NCI-H82 treated with DMSO at 0.1 percent for 48 hours (cell line): ENCODE results near the gene SPINK13.
"Not testable (repeated sequence)": the region's sequence is repeated elsewhere in the genome, so short reads cannot be mapped to it uniquely, and the experiment has no call there.

ENCODE experiments used
- DNase-seq: peaks from one replicate; lab custom pipeline; 2025; ENCODE audit not compliant: unreplicated experiment; lab: John Stamatoyannopoulos, UW

SPINK13 gene

GRCh38 chr5:148268566-148268965, at the start of gene SPINK13:
Gene SPINK13 (plus strand): TSS chr5:148268794. CDS start chr5:148270073, 1,279 bp downstream.
- DNase-seq = no peak

DNA sequence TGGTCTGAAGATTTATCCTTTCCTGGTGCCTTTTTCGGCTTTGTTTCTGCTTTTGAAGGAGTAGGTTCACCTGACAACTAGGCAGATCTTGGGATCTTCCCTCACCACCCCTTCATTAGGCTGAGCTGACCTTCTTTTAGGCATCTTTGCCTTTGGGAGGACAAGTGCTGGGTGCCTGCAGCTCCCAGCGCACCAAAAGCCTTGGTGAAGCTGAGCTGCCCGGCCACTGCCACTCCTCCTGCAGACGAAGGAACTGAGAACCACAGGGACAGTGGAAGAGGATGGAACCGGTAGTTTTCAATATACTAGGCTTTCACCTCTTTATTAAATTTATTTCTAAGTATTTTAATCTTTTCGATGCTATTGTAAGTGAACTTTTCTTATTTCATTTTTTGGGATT, 47.1 kb upstream of the SPINK13 start:
- no peak for DNase-seq

- DNase-seq = no peak
These were observed 44.4 kb upstream of the SPINK13 start for GRCh38 chr5:148224117-148224742.

DNA sequence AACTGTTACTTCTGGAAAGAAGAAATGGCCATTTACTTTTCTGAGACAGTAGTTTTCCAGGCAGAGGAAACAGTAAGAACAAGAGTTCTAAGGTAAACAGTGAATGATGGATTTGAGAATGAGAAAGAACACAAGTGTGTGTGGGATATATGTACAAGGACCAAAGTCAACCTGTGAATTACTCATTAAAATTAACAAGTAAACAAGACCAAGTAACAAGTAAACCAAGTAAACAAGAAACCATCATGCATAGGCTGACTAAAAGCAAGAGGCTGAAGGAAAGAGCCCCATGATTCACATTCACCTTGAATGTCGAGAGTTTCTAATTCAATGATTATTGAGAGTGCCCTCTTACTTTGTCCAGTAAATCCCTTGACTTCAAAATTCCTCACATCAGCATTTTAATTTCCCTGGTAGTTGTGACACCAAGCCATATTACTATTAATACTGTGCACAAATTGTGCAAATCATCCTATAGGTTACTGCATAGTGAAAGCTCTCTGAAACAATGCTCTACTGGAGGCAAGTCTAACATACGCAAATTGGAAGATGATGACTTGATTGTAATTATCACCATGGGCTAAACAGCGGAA, 40.1 kb upstream of the SPINK13 start:
- DNase-seq = no peak

DNA sequence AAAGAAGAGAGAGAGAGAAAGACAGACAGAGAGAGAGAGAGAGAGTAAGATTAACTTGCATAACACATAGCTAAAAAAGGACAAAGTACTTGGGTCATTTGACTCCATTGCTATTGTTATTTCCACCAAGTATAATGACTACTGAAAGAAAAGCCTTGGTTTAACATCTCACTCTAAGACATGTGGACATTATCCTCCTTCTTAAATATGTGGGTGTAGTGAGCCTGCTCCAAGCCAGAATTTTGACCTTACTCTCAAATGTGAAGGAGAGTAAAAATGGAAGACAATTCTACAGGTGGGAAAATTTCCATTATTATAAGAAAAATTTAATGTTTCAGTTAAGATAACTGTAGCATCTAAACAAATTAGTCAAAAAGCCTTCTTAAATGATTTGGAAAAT, 38.8 kb upstream of the SPINK13 start:
- DNase-seq = no peak

- no peak for DNase-seq
These were observed 38.4 kb upstream of the SPINK13 start for GRCh38 chr5:148230240-148230639.

- DNase-seq = no peak
These were observed 30.7 kb upstream of the SPINK13 start for GRCh38 chr5:148237785-148238417.

DNA sequence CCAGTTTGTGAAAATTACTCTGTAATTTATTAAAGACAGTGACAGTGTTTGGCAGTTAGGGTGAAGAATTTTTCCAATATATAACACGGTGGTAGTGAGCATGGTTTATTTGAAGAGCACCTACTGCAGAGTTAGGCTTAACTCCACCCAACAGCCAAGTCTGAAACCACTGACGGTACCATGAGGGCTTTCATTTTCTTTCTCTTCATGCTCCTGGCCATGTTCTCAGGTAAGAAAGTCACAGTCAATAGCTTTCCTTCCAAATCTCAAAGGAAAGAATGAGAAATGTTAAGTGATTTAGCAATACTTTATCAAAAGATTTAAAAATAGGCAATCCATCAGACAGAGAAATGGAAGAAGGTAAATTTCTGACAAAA, 30.2 kb upstream of the SPINK13 start, which contains the start of gene MARCOL:
TSS of gene MARCOL (plus strand) at position 108 of the 377 bp plus-strand sequence. CDS start at position 181, 73 bp downstream.
- no peak for DNase-seq

- DNase-seq = no peak
These were observed 19.7 kb upstream of the SPINK13 start for GRCh38 chr5:148248894-148249293.

DNA sequence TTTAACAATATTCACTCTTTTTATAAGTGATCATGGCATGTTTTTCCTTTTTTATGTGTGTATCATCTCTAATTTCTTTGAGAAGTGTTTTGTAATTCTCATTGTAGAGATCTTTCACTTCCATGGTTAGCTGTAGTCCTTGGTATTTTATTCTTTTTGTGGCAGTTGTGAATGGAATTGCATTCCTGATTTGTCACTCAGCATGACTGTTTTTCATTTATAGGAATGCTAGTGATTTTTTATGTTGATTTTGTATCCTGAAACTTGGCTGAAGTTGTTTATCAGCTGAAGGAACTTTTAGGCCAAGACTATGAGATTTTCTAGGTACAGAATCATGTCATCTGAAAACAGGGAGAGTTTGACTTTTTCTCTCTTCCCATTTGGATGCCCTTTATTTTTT, 13.1 kb upstream of the SPINK13 start:
- no peak for DNase-seq

GRCh38 chr5:148259288-148259687, 9.3 kb upstream of the SPINK13 start:
- DNase-seq = no peak

GRCh38 chr5:148261221-148261620, 7.4 kb upstream of the SPINK13 start:
- no peak for DNase-seq

DNA sequence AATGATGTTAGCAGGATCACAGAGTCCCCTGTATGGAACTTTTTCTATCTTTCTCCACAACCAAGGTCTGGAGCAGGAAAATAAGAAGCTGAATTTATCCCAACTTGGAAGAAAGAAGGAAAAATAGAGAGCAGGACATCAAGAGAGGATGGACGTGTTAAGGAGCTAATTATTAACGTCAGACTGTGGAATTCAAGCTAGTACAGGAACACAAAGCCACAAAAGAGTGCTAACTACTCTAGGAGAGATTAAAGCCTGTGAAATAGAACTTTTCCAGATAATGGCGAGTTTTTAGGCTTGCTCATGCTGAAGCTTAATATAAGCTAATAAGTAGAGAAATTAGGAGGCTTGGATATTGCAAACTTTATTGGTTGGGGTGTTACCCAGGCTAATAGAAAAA, 632 bp upstream of the SPINK13 start:
- DNase-seq = no peak

GRCh38 chr5:148275129-148275528, 6.5 kb downstream of the SPINK13 start:
- DNase-seq = not testable (repeated sequence)

GRCh38 chr5:148280893-148281292, 12.3 kb downstream of the SPINK13 start:
- not testable (repeated sequence) for DNase-seq

GRCh38 chr5:148281336-148281735, 12.7 kb downstream of the SPINK13 start:
- not testable (repeated sequence) for DNase-seq

GRCh38 chr5:148290271-148291195, 21.9 kb downstream of the SPINK13 start:
- peak; percentile 15 for DNase-seq

DNA sequence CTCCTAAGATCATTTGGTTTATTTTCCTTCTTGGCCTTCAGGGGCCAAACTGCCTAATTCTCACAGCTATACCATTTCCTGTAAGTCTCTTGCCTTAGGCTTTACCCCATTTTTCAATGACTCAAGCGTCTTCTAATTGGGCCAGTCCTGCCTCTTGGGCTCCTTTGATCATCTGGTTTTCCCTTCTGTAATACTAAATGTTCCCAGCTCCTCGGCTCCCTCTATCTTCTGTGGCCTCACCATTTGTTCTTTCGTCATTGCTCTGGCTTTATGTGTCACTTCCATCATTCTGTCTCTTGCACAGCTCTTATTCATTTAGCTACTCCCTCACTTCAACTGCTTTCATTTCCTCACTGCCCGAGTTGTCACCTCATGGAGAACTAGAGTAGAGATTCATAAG, 29.1 kb downstream of the SPINK13 start:
- DNase-seq = no peak

- no peak for DNase-seq
These were observed 37.9 kb downstream of the SPINK13 start for GRCh38 chr5:148306446-148306845.

DNA sequence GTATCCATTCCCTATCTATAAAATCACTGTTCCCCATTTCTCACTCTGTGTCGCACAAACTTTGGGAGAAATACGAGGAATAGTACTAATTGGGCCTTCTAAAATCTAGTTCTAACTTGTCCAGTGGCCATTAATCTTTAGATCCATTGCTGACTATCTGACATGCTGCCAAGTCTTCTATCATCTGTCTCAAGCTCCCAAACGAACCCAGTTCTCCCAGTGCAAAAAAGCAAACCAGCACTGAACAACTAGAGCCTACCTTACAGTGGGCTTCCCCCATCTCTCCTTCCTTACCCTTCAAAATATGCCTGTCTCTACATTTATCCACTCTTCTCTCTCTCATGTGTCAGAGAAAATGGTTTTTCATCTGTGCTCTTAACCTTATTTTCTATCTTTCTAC, 40.4 kb downstream of the SPINK13 start:
- no peak for DNase-seq

DNA sequence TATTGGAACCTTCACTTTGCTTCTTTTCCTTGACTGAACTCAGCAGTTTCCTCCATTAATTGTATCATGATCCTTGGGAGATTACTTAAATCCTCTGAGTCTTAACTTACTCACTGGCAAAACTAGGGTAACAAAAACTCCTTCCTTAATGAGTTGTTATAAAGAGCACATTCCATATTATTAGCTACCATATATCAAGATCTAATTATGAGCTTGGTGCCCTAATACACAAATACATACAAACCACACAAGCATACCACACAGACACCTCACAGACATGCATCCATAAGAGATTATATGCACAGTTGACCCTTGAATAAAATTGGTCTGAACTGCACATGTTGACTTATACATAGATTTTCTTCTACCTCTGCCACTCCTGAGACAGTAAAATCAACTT, 41.2 kb downstream of the SPINK13 start:
- DNase-seq = no peak
